Endothelial cell of umbilical vein (primary cell): ENCODE measurements around the gene CNTN6. TPM values are rescaled to one million over a fixed set of nuclear protein-coding genes. Genes with fewer than 3 reads are reported as not detected.

Experiments
- BruUV-seq: library from RNA; stranded (reverse); fragments of 400-500 nt; replicated peaks from 2 replicates; lab custom pipeline; 2021; lab: Mats Ljungman, UMichigan
- CTCF ChIA-PET: fragments of 300-600, 350-600 bp; sonication (Branson Sonifier 250); formaldehyde crosslinking; loops from one replicate; lab custom pipeline; 2021; ENCODE audit warnings: antibody characterized with exemption, inconsistent platforms; lab: Charles Lee
- POLR2A ChIA-PET: fragments of 300-600, 350-600 bp; sonication (Branson Sonifier 250); formaldehyde crosslinking; loops from one replicate; lab custom pipeline; 2021; ENCODE audit warnings: antibody characterized with exemption, inconsistent platforms; lab: Charles Lee
- DNase-seq: peaks from one replicate; pipeline ENCODE4 v3.0.0-alpha.2; 2011; ENCODE audit warnings: low read depth, low spot score
- FAIRE-seq: peaks from 2 replicates; lab custom pipeline; 2011; peaks lifted over from hg19 to GRCh38; lab: Jason Lieb, UNC
- H2AFZ ChIP-seq: 2 replicates; pipeline ENCODE4 v1.6.0; 2012; ENCODE audit warnings: low read depth, low read length, control low read depth, inconsistent platforms
- H3K27ac ChIP-seq: 2 replicates; pipeline ENCODE4 v1.5.1; 2011; ENCODE audit warnings: low read depth, mild to moderate bottlenecking, control low read depth, low read length, moderate library complexity; ENCODE audit not compliant: insufficient read depth
- H3K27me3 ChIP-seq, 2 experiments: 2 replicates each; pipeline versions ENCODE4 v1.6.0 to v1.6.1; 2011; ENCODE audit warnings: low read length in 2 of 2, mixed read lengths in 1 of 2; ENCODE audit not compliant: control insufficient read depth in 2 of 2, insufficient read depth in 2 of 2
- H3K36me3 ChIP-seq, 2 experiments: 2 replicates in 1 of 2; 3 replicates in 1 of 2; pipeline ENCODE4 v1.5.1; 2011; ENCODE audit warnings: low read length in 2 of 2, mild to moderate bottlenecking in 1 of 2, moderate library complexity in 1 of 2; ENCODE audit not compliant: control insufficient read depth in 2 of 2, insufficient read depth in 2 of 2; ENCODE audit errors: extremely low read depth in 1 of 2
- H3K4me1 ChIP-seq: 3 replicates; pipeline ENCODE4 v1.5.1; 2011; ENCODE audit warnings: mild to moderate bottlenecking, low read length; ENCODE audit not compliant: control insufficient read depth, insufficient read depth; ENCODE audit errors: extremely low read depth
- H3K4me2 ChIP-seq: 2 replicates; pipeline ENCODE4 v1.6.1; 2011; ENCODE audit warnings: low read length, control low read depth, mixed read lengths; ENCODE audit not compliant: insufficient read depth
- H3K4me3 ChIP-seq, 3 experiments: fragments of 200-600 bp in 1 of 3; sonication (generic), shearing (Covaris generic) in 1 of 3; replicated peaks in 1 of 3; 2 replicates each; pipeline ENCODE4 v1.5.1; 2011 to 2016; ENCODE audit warnings: control low read depth in 3 of 3, low read length in 3 of 3, mild to moderate bottlenecking in 2 of 3, inconsistent platforms in 1 of 3, low read depth in 1 of 3, moderate library complexity in 1 of 3; ENCODE audit not compliant: insufficient read depth in 1 of 3
- H3K79me2 ChIP-seq: 2 replicates; pipeline ENCODE4 v1.6.0; 2012; ENCODE audit warnings: low read length, inconsistent platforms; ENCODE audit not compliant: control insufficient read depth, insufficient read depth
- H3K9ac ChIP-seq: replicated peaks from 2 replicates; pipeline ENCODE3; 2011; ENCODE audit warnings: low read length, control low read depth; ENCODE audit not compliant: insufficient read depth; ENCODE audit errors: extremely low read depth
- H3K9me1 ChIP-seq: replicated peaks from 3 replicates; pipeline ENCODE4 v1.6.0; 2011; ENCODE audit warnings: mild to moderate bottlenecking, low read length; ENCODE audit not compliant: control insufficient read depth, insufficient read depth; ENCODE audit errors: extremely low read depth
- H3K9me3 ChIP-seq: replicated peaks from 2 replicates; pipeline ENCODE4 v1.5.1; 2012; ENCODE audit warnings: low read length, inconsistent platforms; ENCODE audit not compliant: control insufficient read depth, insufficient read depth
- H4K20me1 ChIP-seq: replicated peaks from 2 replicates; pipeline ENCODE3; 2011; ENCODE audit warnings: mild to moderate bottlenecking, low read length; ENCODE audit not compliant: control insufficient read depth, insufficient read depth; ENCODE audit errors: extremely low read depth
- CTCF ChIP-seq, 2 donors: IDR thresholded peaks; 1 replicate in 1 of 2; 2 replicates in 1 of 2; pipeline ENCODE4 v1.5.1; 2011; ENCODE audit warnings: low read length in 2 of 2, mild to moderate bottlenecking in 2 of 2, moderate library complexity in 2 of 2, control low read depth in 1 of 2, inconsistent platforms in 1 of 2, low read depth in 1 of 2; ENCODE audit not compliant: insufficient read depth in 1 of 2; ENCODE audit errors: extremely low read depth in 1 of 2
- EZH2 ChIP-seq: IDR thresholded peaks from 2 replicates; pipeline ENCODE4 v1.6.1; 2012; ENCODE audit warnings: borderline replicate concordance, low read depth, mild to moderate bottlenecking, moderate library complexity, low read length, inconsistent platforms; ENCODE audit not compliant: severe bottlenecking
- FOS ChIP-seq: IDR thresholded peaks from 2 replicates; pipeline ENCODE4 v1.6.1; 2011; ENCODE audit warnings: mild to moderate bottlenecking, low read length, moderate library complexity, borderline replicate concordance; ENCODE audit not compliant: insufficient read depth
- GATA2 ChIP-seq: IDR thresholded peaks from 2 replicates; pipeline ENCODE4 v1.7.0; 2011; ENCODE audit warnings: low read depth, mild to moderate bottlenecking, moderate library complexity, mixed read lengths, low read length; ENCODE audit not compliant: insufficient read length, insufficient read depth
- JUN ChIP-seq: IDR thresholded peaks from 2 replicates; pipeline ENCODE4 v1.6.1; 2011; ENCODE audit warnings: borderline replicate concordance, low read depth; ENCODE audit not compliant: insufficient read length, insufficient read depth
- MAX ChIP-seq: IDR thresholded peaks from 2 replicates; pipeline ENCODE4 v1.6.1; 2011; ENCODE audit not compliant: insufficient read depth, insufficient read length
- MYC ChIP-seq: IDR thresholded peaks from one replicate; pipeline ENCODE4 v1.6.1; 2011; ENCODE audit warnings: mild to moderate bottlenecking, low read depth, low read length
- POLR2A ChIP-seq: IDR thresholded peaks from 2 replicates; pipeline ENCODE4 v1.6.1; 2012; ENCODE audit warnings: low read depth, mild to moderate bottlenecking, control low read depth, low read length
- POLR2AphosphoS5 ChIP-seq: IDR thresholded peaks from 2 replicates; pipeline ENCODE4 v1.6.1; 2012; ENCODE audit warnings: low read depth, mild to moderate bottlenecking, control low read depth, low read length, moderate library complexity; ENCODE audit not compliant: insufficient read depth
- dilution Hi-C: fragments of 300-500 bp; cut with MboI; formaldehyde crosslinking; loops from one replicate; pipeline ENCODE4 v1.15.0; 2019; ENCODE audit warnings: low sequenced_read_pairs; ENCODE audit not compliant: extremely low pct_ligation_motif_present
- intact Hi-C: fragments of 100-400 bp; cut with micrococcal nuclease; formaldehyde crosslinking; loops from one replicate; pipeline ENCODE4 v1.10.0; 2022
- polyA plus RNA-seq, 4 experiments: library from polyadenylated mRNA; depleted of rRNA in 3 of 4; stranded (reverse) in 3 of 4; unstranded in 1 of 4; fragments of >200 nt; gene quantifications; 2 replicates each; pipeline versions ENCODE4 v1.2.1 to v1.2.3, GENCODE V29; 2011 to 2012; ENCODE audit warnings: missing spikeins in 1 of 4
- total RNA-seq: library from RNA; stranded (reverse); gene quantifications from 2 replicates; pipeline ENCODE4 v1.2.3, GENCODE V29; 2021

CNTN6 gene
- total and polyA plus RNA-seq, 2 donors (not counting 3 experiments of a cell fraction or from before 2014, with no cell fraction given) = not detected

- Histone ChIP-seq H3K9ac (no peak overlapping the region), H4K20me1 (no peaks in the 10 kb centered on the region), H3K4me1 (no peaks in the 10 kb centered on the region), H2AFZ (no peak overlapping the region), H3K27me3 (no peaks in the 10 kb centered on the region), H3K9me1 (no peaks in the 10 kb centered on the region), H3K9me3 (peaks cover 2% of the 10 kb centered on the region), H3K27ac (no peak overlapping the region), H3K4me3 (no peak overlapping the region), H3K79me2 (no peaks in the 10 kb centered on the region), H3K4me2 (no peak overlapping the region), H3K36me3 (no peaks in the 10 kb centered on the region)
- intact Hi-C loops = no loop called here
- ChIA-PET POLR2A (no interaction called here), CTCF (no interaction called here)
- no peak for DNase-seq
- FAIRE-seq = no peak
- TF ChIP-seq JUN (no peak), MYC (no peak)
- no TSS peak for BruUV-seq
- dilution Hi-C loops = no loop called here
Measured at GRCh38 chr3:1348547-1348946, 255.7 kb downstream of the CNTN6 start.

GRCh38 chr3:1350885-1351284 is 258.1 kb downstream of the CNTN6 start:
- Histone ChIP-seq H3K4me3 (no peak overlapping the region), H3K36me3 (no peaks in the 10 kb centered on the region), H3K9me3 (peaks cover 2% of the 10 kb centered on the region), H3K9ac (no peak overlapping the region), H2AFZ (no peak overlapping the region), H3K79me2 (no peaks in the 10 kb centered on the region), H3K9me1 (no peaks in the 10 kb centered on the region), H3K27me3 (no peaks in the 10 kb centered on the region), H3K4me1 (no peaks in the 10 kb centered on the region), H3K27ac (no peak overlapping the region), H3K4me2 (no peak overlapping the region), H4K20me1 (no peaks in the 10 kb centered on the region)
- dilution Hi-C loops = no loop called here
- DNase-seq (no peak), FAIRE-seq (no peak)
- intact Hi-C loops = no loop called here
- TF ChIP-seq POLR2AphosphoS5 = no peak
- TF ChIP-seq JUN = no peak
- no peak for TF ChIP-seq GATA2
- TF ChIP-seq FOS = no peak
- TF ChIP-seq CTCF (IDR thresholded peaks at IDR 0.05; ENCODE audit: extremely low read depth in 1 of 2, insufficient read depth in 1 of 2, low read depth in 1 of 2, low read length in 2 of 2) = no peak
- no peak for TF ChIP-seq POLR2A
- no peak for TF ChIP-seq MYC
- TF ChIP-seq MAX = no peak
- no peak for TF ChIP-seq EZH2
- ChIA-PET POLR2A (no interaction called here), CTCF (no interaction called here)
- no TSS peak for BruUV-seq
